Posterior vena cava (tissue), 2 donors: ENCODE data around the gene KCNQ1. TPM values are rescaled to one million over a fixed set of nuclear protein-coding genes. Genes with fewer than 3 reads are reported as not detected.

Experiments used
- DNase-seq: peaks from one replicate; pipeline ENCODE4 v3.0.0-alpha.2; 2020; ENCODE audit warnings: low spot score
- intact Hi-C, 2 donors: fragments of 100-400 bp; cut with DNase I; formaldehyde crosslinking; loops; one replicate each; pipeline versions ENCODE4 v1.14.1 to v1.14.2; 2022 to 2023
- total RNA-seq, 2 donors: library from RNA; stranded (reverse); fragmentation: NEBNext Ultra II Directional; extraction: Animal tissue kit (Norgen Biotek cat#: 25700); gene quantifications; one replicate each; pipeline ENCODE4 v1.2.1, GENCODE V29; 2021
- donor health status: DM: yes; HTN: yes; CAD: no.
- donor health status: DM: yes; HTN: yes; CAD: no.

KCNQ1 gene
- total RNA-seq, 2 donors from 2014 or later: 4.7 to 7.2 TPM

DNA sequence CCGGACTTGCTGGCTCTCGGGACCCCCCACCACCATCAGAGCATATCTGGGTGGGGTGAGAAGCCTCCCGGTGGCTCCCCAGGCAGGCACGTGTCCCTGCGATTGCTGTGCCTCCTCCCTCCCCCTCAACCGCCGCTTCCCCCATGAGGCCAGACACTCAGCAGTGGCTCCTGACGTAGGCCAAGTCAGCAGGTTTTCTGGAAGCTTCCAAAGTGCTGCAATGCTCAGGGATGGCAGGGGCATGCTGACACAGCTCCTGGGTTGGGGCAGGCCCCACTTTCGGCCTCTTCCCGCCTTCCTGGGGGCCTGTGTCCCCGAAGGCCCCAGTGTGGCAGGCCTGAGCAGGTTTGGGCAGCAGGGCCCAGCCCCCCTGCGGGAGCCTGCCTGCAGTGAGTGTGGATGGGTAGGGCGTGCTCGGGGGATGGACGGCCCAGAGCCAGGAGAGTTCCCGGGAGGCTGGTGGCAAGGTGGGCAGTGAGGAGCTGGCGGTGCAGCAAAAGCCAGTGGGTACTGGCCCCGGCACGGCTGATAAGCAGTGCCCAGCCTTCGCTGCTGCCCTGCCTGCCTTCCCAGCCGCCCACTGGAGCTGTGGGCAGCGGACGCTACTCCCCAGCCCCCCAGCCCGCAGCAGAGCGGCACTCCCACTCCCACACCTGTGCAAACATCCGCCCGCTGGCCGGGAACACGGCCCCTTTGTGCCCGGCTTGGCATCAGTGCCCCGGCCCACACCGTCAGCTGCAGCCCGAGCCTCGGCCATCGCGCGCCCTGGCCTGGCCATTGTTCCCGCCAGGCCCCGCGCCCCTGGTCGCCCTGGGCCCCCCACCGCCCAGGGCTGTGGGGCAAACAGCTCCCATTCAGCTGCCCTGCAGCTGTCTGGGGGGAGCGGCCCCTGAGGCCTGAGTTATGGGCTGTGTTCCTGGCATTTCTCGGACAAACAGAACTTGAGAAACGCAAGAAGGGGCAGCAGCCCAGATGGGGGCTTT, 130.0 kb downstream of the KCNQ1 start:
- peak; percentile 50 for DNase-seq
- intact Hi-C loops: no loop called here

DNA sequence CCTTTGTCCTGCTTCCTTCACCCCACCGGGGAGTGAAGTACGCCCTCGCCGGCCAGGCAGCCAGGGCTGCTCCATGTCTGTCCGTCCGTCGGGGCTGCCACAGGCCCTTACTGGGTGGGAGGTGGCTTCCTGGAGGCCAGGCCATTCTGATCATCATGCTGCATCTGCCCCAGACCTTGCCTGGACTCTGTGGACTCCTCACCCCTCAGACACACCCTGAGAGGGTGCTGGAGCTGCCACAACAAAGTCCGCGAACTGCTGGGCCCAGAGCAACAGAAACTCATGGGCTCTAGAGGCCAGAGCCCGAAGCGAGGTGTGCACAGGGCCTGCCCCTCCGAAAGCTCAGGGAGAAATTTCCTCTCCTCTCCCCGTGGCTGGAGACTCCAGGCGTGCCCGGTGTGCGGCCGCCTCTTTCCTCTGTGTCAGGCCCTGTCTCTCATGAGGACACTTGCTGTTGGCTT, 130.8 kb downstream of the KCNQ1 start:
- DNase-seq: peak; percentile 46
- intact Hi-C loops: no loop called here

DNA sequence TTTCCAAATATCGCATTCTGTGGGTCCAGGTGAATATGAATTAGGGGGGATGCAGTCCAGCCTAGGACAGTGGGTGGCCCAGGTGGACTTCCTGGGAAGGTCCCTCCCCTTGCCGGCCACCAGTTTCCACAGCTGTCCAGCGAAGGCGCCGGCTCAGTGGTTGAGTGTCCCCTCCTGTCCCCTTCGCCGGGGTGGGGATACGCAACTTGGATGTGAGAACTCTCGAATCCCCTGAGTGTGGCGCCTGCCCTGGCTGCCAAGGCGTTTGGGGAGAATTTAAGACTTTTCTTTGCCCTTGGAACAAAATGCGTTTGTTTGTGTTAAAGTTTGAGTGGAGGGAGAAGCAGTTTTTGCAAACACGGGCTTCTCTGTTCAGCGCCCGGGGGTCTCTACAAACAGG, 131.3 kb downstream of the KCNQ1 start:
- intact Hi-C loops: no loop called here
- peak; percentile 62 for DNase-seq

DNA sequence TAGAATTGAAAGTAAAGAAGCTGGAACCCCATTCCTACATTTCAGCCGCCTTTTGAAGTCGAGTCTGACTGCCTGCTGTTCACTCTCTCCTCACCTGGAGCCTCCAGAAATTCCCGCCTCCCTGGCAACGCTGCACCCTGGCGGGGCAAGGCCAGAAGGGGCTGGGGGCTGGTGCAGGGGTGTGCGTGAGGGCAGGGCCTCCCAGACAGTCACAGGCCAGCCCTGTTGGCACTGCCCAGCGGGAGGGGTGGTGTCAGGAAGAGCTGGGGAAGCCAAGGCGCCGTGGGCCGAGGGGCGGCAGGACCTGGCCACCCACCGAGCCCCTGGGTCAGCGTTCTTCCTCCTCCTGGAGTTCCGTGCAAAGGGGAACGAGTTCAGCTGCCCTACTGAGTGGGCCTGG, 131.7 kb downstream of the KCNQ1 start:
- intact Hi-C loops: no loop called here
- DNase-seq: peak; percentile 68

DNA sequence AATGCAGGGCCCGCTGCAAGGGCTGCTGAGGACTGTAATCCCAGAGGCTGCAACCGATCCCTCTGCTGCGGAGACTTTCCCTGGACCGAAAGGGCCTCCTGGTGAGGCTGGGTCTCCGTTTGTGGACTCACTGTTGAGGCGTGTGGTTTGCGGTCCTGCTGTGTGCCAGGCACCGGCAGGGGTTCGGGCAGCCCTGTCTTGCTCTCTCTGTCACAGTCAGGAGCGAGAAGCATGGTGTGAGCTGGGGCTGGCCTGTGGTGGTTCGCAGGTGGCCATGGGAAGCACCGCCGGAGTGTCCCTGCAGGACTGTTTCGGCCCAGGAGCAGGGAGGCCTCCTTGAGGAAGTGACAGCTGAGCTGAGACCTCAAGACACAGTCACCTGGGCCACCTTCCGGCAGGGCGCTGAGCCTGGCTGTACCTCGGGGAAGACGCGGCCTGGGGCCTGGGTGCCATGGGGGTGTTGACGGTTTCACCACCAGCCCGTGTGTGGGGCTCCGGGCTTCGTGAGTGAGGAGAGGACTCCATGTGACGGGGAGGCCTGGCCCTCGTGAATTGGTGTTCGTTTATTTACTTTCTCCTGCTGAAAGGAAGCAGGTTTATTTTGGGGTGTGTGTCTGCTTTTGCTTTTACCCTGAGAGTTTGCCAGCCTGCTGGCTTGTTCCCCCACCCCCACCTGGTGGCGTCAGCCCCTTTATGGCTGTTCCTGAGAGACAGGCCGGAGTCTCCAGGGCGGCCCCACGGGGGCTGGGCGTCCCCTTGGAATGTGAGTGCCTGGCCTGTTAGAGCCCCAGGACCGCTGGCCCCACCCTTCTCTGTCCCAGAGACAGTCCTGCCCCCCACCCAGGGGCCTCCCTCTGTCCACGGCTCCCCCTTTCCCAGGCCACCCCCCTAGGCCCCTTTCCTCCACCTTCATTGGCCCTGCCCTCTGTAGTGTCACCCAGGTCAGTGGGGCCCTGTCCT, 132.5 kb downstream of the KCNQ1 start:
- intact Hi-C loops: no loop called here
- peak; percentile 63 for DNase-seq

DNA sequence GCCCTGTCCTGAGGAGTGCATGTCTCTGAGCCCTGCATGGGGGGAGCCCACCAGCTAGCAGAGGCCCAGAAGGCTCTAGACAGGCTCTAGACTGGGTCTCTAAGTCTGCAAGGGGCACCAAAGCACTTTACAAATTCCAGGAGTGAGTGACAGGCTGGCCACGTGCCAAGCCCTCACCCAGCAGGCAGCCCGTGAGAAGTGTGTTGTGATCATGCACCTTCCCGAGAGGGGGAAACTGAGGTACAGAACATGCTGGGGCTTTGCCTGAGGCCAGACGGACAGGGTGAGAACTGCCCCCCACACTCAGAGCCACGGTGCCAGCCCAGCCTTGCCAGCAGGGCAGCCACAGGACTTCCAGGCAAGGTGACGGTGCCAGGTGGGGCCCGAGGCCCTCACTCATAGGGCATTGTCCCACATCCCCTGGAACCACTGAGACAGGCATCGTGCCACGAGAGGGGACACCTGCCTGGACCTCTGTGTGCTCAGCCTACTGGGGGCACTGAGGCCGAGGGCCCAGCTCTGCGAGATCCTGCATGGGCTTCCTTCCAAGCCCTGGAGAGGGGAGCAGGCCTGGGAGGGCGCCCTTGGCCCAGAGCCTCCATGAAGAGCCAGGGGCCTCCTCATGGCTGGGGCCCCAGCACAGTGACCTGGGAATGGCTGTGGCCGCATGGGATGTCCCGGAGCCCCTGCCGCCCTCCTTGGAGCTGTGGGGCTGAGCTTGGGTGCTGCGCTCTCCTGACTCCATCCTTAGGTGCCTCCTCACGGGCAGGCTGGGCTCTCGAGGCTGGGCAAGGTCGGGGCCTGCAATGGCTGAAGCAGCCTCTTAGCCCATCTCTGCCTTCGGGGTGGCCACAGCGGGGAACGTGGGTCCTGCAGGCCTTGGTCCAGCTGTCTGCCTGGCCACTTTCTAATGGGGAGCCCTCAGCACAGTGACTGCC, 133.5 kb downstream of the KCNQ1 start:
- intact Hi-C loops: no loop called here
- DNase-seq: peak; percentile 81

DNA sequence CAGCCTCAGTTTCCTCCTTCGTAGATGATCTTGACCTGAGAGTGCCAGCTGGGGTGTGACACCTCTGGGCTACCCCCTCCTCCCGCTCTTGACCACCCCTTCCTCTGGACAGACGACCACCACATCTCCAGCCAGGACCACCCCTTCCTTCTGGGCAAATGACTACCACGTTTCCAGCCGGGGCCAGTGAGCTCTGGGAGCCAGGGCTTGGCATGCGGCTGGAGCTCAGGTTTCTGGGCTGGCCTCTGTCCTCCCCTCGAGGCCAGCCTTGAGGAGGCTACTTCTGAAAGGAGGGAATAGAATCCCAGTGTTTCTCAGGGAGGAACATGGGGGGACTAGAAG, 134.1 kb downstream of the KCNQ1 start:
- intact Hi-C loops: no loop called here
- DNase-seq: peak; percentile 38

DNA sequence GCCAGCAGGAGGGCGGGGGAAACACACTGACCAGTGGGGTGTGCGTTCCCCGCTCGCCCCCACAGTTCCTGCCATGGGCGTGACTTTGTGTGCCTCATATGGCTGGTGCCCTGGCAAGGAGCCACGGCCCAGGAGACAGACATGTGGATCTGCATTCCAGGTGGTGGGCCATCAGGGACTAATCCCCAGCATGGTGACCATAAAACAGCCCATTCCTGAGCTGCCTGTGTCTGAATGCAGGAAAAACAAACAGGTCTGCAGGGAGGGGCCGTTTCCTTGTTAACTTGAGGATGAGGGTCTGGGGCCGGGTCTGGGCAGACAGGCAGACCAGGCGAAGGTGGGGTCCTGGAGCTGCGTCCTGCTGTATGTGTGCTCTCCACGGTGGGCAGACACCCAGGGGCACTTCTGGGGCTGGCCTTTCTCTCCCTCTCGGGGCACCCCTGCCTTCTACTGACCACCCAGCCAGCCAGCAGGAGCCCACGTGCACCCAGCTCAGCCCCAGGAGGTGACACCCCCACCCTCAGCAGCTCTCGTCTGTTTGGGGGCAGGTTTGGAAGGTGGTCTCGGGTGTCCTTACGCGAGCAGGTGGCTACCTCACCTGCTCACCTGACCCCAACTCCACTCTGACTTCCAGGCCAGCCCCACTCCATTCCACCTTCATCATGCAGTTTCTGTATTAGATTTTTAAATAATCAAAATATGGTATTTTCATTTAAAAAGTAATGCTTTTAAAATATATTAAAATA, 134.7 kb downstream of the KCNQ1 start:
- peak; percentile 74 for DNase-seq
- intact Hi-C loops: no loop called here

DNA sequence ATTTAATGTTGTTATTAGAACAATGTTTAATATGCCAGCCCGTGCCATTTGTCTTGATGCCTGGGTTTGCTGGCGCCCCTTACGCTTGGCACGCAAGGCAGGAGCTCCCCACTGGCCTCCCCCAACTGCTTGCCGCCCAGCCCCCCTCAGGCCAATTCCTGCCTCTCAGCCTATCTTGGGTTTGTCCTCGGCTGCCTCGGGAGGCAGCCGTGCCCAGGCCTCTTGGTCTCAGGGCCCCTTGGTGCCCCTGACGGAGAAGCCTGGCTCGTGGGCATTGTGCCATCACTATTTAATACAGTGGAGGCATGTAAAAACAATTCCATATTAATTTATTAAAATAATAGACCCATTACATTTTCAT, 135.2 kb downstream of the KCNQ1 start:
- DNase-seq: peak; percentile 76
- intact Hi-C loops: no loop called here

DNA sequence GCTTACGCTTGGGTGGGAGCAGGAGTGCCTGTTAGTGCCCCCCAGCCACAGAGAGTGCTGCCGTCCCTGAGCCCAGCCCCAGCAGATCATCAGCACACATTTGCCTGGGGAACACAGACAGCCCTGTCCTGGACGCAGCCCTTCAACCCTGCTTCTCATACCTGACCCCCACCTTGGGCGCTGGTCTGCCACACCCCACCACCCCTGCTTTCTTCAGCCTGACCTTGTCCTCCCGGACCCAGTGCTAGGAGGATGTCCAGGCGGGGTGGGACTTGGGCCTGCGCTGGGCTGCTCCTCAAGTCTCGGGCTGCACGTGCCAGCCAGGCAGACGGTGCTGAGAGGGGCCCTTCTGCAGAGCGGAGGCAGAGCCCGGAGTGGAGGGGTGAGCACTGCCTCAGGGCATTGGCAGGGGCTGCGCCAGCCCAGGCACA, 135.8 kb downstream of the KCNQ1 start:
- peak; percentile 68 for DNase-seq

DNA sequence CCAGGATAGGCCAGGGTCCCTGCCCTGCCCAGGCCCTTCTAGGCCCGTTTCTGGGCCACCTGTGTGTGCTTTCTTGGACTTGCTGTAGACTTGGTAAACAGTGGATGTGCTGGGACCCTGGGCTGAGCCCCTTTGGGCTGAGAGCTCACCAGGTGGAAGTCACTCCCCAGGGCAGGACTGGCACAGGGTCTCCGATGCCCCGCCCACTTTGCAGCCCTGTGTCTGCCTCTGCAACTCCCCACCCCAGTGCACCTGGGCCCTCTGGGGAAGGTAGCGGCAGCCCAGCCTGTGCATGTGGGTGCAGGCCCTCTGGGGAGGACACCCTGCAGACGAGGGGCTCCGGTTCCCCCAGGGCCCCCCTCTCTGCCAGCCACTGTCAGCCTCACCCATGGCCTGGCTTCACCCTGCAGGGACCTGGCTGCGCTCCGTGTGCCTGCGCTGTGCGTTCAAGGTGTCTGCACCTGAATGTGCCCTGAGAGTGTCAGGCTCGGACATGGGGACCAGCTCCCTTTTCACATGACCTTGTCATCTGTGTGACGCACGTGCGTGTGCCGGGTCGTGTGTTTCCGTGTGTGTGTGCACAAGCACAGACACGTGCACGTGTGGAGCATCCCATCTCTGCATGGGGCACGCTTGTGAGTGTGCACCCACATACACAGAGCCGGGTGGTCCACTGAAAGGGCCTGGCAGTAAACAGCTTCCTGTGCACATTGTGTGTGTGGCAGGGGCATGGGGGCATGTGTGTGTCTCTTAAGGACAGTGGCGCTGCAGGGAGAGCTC, 136.5 kb downstream of the KCNQ1 start:
- intact Hi-C loops: loop anchor here in 1 of 2 donors (1.0 kb wide), 1 partner anchor 128 kb away; no protein-coding TSS in a partner anchor
- DNase-seq: peak; percentile 80

More for the DNA sequence above, 135.8 kb downstream of the KCNQ1 start:
- intact Hi-C loops: loop anchor here in 1 of 2 donors (1.0 kb wide), 1 partner anchor 129 kb away; no protein-coding TSS in a partner anchor

DNA sequence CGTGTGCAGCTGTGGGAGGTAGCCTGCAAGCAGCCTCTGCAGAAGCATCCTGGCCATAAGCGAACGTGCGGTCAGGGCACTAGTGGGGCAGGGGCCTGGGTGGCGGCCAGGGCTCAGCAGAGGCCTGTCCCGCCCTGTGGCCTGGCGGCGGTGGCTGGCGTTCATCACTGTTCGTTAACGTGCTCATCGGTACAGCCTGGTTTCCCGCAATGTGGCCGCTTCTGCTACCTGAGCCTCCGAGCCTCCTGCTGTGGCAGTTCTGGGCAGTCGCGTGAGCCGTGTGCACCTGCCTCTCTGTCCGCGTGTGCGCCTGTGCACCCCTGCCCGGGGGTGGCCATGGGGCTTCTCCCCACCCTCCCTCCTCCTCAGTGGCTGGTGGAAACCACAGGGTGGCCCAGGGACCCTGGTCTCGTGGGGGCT, 137.1 kb downstream of the KCNQ1 start:
- DNase-seq: peak; percentile 68
- intact Hi-C loops: loop anchor here in 1 of 2 donors (1.0 kb wide), 1 partner anchor 127 kb away; no protein-coding TSS in a partner anchor

DNA sequence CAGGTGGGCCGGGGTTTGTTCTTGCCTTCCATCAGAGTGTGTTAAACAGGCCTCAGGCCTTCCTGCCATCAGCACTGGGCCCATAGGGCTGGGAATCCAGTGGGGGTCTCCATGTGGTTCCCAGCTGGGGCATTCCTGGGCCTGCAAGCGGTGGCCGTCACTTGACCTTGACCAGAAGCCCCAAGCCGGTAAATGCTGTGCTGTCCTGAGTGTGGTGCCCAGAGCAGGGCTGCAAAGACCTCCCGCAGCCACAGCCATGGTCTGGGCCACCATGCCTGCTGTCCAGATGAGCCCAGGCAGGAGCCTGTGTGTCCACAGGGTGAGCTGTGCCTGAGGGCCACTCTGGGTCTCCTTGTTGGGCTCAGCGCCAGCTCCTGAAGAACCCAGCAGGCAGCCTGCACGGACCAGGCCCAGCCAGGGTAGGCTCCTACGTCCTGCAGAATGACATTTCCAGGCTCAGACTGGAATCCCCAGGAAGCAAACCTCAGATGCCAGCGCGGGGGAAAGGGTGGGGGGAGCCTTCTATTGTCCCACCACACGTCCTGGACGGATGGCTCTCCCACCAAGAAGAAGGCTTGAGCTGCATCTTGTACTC, 137.6 kb downstream of the KCNQ1 start:
- intact Hi-C loops: no loop called here
- DNase-seq: peak; percentile 62

DNA sequence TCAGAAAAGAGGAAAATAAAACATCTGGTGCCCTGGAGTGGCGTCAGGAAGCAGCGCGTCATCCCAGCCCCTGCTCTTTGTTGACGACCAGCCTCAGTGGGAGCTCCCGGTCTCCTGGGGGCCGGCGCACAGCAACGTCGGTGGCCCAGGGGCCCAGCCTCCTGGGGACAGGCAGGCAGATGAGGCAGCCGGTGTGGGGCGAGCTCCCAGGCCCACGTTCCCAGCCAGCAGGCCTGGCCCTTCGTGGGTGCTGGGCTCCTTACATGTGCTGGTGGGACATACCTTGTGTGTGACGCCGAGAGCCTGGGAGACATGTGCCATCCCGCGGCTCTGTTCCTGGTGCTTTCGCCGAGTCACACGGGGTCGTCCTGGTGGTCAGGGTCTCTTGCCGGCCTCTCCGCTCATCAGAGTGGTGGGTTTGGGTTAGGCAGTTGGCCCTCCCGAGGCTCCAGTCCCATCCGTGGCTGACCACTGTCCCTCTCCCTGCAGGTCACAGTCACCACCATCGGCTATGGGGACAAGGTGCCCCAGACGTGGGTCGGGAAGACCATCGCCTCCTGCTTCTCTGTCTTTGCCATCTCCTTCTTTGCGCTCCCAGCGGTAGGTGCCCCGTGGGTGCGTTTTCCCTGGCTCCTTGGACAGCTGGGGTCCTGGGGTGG, 138.3 kb downstream of the KCNQ1 start:
- DNase-seq: peak; percentile 68
- intact Hi-C loops: no loop called here

DNA sequence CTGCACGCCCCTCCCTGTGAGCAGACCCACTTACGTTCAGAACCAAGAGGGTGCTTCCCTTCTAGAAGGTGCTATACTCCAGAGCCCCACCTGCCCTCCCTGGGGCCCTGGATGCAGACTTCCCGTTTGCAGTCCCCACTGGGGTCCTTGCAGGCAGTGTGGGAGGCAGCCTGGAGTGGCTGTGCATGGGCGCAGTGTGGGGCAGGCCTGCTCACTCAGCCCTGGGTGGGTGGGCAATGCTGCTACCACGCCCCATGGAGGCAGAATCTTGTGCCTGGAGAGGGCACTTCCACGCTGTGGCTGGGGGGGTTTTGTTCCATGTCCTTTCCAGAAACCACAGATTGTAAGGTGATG, 138.8 kb downstream of the KCNQ1 start:
- intact Hi-C loops: no loop called here

DNA sequence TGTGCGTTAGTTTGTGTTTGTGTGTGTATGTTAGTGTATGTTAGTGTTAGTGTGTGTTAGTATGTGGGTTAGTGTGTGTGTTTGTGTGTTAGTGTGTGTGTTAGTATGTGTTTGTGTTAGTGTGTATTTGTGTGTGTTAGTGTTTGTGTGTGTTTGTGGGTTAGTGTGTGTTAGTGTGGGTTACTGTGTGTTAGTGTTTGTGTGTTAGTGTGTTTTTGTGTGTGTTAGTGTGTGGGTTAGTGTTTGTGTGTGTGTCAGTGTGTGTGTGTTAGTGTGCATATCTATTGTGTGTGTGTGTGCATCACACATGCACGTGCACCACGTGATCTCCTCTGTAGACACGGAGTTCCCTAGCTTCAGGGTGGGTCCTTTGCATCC, 139.6 kb downstream of the KCNQ1 start:
- intact Hi-C loops: no loop called here
- no peak for DNase-seq

More for the DNA sequence above, 138.8 kb downstream of the KCNQ1 start:
- DNase-seq: peak; percentile 37
